SK-N-SH treated with all-trans-retinoic acid at 6 μM for 48 hours (cell line): ENCODE measurements around the gene FRG2C.
"Not testable (repeated sequence)": the region's sequence is repeated elsewhere in the genome, so short reads cannot be mapped to it uniquely, and the experiment has no call there.

Experiments used
- CSDC2 ChIP-seq: fragments of 250-450 bp; sonication (Bioruptor Pico); IDR thresholded peaks from 2 replicates; pipeline ENCODE4 v1.5.0; 2020; ENCODE audit warnings: mild to moderate bottlenecking, moderate library complexity
- OSR1 ChIP-seq: fragments of 250-450 bp; sonication (Bioruptor Pico); IDR thresholded peaks from 2 replicates; pipeline ENCODE4 v1.8.0; 2022; ENCODE audit warnings: moderate library complexity, mild to moderate bottlenecking, inconsistent platforms
- RARB ChIP-seq: fragments of 250-450 bp; sonication (Bioruptor Pico); IDR thresholded peaks from 2 replicates; pipeline ENCODE4 v1.8.0; 2021; ENCODE audit warnings: mild to moderate bottlenecking, moderate library complexity
- TCF4 ChIP-seq: fragments of 250-450 bp; sonication (Bioruptor Pico); IDR thresholded peaks from 2 replicates; pipeline ENCODE4 v1.8.0; 2021; ENCODE audit warnings: mild to moderate bottlenecking, moderate library complexity, borderline replicate concordance
- ZC3H10 ChIP-seq: fragments of 250-450 bp; sonication (Bioruptor Pico); IDR thresholded peaks from 2 replicates; pipeline ENCODE4 v1.5.1; 2021; ENCODE audit warnings: mild to moderate bottlenecking, moderate library complexity
- ZFP3 ChIP-seq: fragments of 250-450 bp; sonication (Bioruptor Pico); IDR thresholded peaks from 2 replicates; pipeline ENCODE4 v1.5.0; 2020; ENCODE audit warnings: mild to moderate bottlenecking, moderate library complexity
- ZFP30 ChIP-seq: fragments of 450-650 bp; formaldehyde crosslinking; IDR thresholded peaks from 2 replicates; pipeline ENCODE4 v1.5.0; 2022; ENCODE audit warnings: mild to moderate bottlenecking, moderate library complexity
- TF ChIP-seq, protein P1 (sequence below): fragments of 250-450 bp; sonication (Bioruptor Pico); IDR thresholded peaks from 2 replicates; pipeline ENCODE4 v1.8.0; 2020; ENCODE audit warnings: mild to moderate bottlenecking, moderate library complexity, borderline replicate concordance
- TF ChIP-seq, protein P2 (sequence below): fragments of 250-450 bp; sonication (Bioruptor Pico); IDR thresholded peaks from 2 replicates; pipeline ENCODE4 v1.5.0; 2020; ENCODE audit warnings: mild to moderate bottlenecking, moderate library complexity
- TF ChIP-seq, protein P3 (sequence below): fragments of 250-450 bp; sonication (Bioruptor Pico); IDR thresholded peaks from 2 replicates; pipeline ENCODE4 v1.8.0; 2021; ENCODE audit warnings: low read depth, mild to moderate bottlenecking, moderate library complexity, borderline replicate concordance

DNA sequence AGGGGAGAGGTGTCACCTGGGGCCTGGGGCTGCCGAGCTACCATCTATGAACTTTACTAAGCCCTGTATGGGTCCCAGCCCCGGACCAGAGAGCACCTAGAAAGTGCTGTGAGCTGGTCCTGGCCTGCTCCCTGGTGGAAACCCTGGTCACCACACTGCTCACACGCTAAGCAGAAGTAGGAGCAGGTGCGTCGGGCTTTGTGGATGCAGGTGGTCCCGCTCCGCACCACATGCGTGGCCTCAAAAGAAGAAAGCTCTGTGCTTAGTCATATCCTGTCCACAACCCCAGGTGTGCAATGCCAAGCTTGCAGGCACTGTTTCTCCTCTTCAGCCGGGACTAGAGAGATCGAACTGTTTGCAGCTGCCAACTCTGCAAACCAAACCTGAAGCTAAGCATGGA lies 42.4 kb upstream of the FRG2C start:
- TF ChIP-seq ZC3H10 (CRISPR knock-in tag); ZFP3 (CRISPR knock-in tag); OSR1; TCF4 (CRISPR knock-in tag); CSDC2 (CRISPR knock-in tag); ZFP30 (CRISPR knock-in tag); RARB: not testable (repeated sequence)
- TF ChIP-seq, protein P1, sequence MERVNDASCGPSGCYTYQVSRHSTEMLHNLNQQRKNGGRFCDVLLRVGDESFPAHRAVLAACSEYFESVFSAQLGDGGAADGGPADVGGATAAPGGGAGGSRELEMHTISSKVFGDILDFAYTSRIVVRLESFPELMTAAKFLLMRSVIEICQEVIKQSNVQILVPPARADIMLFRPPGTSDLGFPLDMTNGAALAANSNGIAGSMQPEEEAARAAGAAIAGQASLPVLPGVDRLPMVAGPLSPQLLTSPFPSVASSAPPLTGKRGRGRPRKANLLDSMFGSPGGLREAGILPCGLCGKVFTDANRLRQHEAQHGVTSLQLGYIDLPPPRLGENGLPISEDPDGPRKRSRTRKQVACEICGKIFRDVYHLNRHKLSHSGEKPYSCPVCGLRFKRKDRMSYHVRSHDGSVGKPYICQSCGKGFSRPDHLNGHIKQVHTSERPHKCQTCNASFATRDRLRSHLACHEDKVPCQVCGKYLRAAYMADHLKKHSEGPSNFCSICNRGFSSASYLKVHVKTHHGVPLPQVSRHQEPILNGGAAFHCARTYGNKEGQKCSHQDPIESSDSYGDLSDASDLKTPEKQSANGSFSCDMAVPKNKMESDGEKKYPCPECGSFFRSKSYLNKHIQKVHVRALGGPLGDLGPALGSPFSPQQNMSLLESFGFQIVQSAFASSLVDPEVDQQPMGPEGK (CRISPR knock-in tag) = not testable (repeated sequence)
- TF ChIP-seq, protein P2, sequence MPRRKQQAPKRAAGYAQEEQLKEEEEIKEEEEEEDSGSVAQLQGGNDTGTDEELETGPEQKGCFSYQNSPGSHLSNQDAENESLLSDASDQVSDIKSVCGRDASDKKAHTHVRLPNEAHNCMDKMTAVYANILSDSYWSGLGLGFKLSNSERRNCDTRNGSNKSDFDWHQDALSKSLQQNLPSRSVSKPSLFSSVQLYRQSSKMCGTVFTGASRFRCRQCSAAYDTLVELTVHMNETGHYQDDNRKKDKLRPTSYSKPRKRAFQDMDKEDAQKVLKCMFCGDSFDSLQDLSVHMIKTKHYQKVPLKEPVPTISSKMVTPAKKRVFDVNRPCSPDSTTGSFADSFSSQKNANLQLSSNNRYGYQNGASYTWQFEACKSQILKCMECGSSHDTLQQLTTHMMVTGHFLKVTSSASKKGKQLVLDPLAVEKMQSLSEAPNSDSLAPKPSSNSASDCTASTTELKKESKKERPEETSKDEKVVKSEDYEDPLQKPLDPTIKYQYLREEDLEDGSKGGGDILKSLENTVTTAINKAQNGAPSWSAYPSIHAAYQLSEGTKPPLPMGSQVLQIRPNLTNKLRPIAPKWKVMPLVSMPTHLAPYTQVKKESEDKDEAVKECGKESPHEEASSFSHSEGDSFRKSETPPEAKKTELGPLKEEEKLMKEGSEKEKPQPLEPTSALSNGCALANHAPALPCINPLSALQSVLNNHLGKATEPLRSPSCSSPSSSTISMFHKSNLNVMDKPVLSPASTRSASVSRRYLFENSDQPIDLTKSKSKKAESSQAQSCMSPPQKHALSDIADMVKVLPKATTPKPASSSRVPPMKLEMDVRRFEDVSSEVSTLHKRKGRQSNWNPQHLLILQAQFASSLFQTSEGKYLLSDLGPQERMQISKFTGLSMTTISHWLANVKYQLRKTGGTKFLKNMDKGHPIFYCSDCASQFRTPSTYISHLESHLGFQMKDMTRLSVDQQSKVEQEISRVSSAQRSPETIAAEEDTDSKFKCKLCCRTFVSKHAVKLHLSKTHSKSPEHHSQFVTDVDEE = not testable (repeated sequence)
- TF ChIP-seq, protein P3, sequence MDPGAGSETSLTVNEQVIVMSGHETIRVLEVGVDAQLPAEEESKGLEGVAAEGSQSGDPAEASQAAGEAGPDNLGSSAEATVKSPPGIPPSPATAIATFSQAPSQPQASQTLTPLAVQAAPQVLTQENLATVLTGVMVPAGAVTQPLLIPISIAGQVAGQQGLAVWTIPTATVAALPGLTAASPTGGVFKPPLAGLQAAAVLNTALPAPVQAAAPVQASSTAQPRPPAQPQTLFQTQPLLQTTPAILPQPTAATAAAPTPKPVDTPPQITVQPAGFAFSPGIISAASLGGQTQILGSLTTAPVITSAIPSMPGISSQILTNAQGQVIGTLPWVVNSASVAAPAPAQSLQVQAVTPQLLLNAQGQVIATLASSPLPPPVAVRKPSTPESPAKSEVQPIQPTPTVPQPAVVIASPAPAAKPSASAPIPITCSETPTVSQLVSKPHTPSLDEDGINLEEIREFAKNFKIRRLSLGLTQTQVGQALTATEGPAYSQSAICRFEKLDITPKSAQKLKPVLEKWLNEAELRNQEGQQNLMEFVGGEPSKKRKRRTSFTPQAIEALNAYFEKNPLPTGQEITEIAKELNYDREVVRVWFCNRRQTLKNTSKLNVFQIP (CRISPR knock-in tag) = not testable (repeated sequence)
